Adipocyte (in vitro differentiated cells): ENCODE results near the gene KNCN.

Source experiments
- DNase-seq: peaks from one replicate; pipeline ENCODE4 v3.0.0-alpha.2; 2015; ENCODE audit warnings: low read depth
- H3K27me3 ChIP-seq: replicated peaks from 2 replicates; pipeline ENCODE4 v1.7.0; 2013; ENCODE audit warnings: mild to moderate bottlenecking, low read length, moderate library complexity; ENCODE audit not compliant: control insufficient read depth, insufficient read depth
- H3K36me3 ChIP-seq: 2 replicates; pipeline ENCODE4 v1.7.0; 2013; ENCODE audit warnings: low read length, mild to moderate bottlenecking, moderate library complexity; ENCODE audit not compliant: control insufficient read depth, insufficient read depth, severe bottlenecking
- H3K4me1 ChIP-seq: 2 replicates; pipeline ENCODE4 v1.7.0; 2013; ENCODE audit warnings: mild to moderate bottlenecking, low read length, moderate library complexity; ENCODE audit not compliant: control insufficient read depth, insufficient read depth
- H3K4me3 ChIP-seq: 2 replicates; pipeline ENCODE4 v1.7.0; 2013; ENCODE audit warnings: mild to moderate bottlenecking, low read length, moderate library complexity
- H3K9ac ChIP-seq: 2 replicates; pipeline ENCODE4 v1.7.0; 2013; ENCODE audit warnings: mild to moderate bottlenecking, low read length, moderate library complexity
- H3K9me3 ChIP-seq: 2 replicates; pipeline ENCODE4 v1.7.0; 2013; ENCODE audit warnings: mild to moderate bottlenecking, low read length, moderate library complexity; ENCODE audit not compliant: control insufficient read depth

The KNCN gene

GRCh38 chr1:46521414-46521813, 30.0 kb downstream of the KNCN start:
- Histone ChIP-seq H3K27me3 (peaks cover 32% of the 10 kb centered on the region), H3K9me3 (no peaks in the 10 kb centered on the region), H3K4me3 (no peak overlapping the region), H3K4me1 (peaks cover 36% of the 10 kb centered on the region), H3K9ac (peak overlapping the region; percentile 36), H3K36me3 (no peaks in the 10 kb centered on the region)
- no peak for DNase-seq

- Histone ChIP-seq H3K9me3 (no peaks in the 10 kb centered on the region), H3K27me3 (peaks cover 34% of the 10 kb centered on the region), H3K4me3 (no peak overlapping the region), H3K36me3 (no peaks in the 10 kb centered on the region), H3K9ac (no peak overlapping the region), H3K4me1 (peaks cover 36% of the 10 kb centered on the region)
- peak; percentile 88 for DNase-seq
Measured at GRCh38 chr1:46520063-46520911, 31.2 kb downstream of the KNCN start.

GRCh38 chr1:46519209-46519608, 32.2 kb downstream of the KNCN start:
- Histone ChIP-seq H3K4me1 (peaks cover 36% of the 10 kb centered on the region), H3K9me3 (no peaks in the 10 kb centered on the region), H3K27me3 (peaks cover 34% of the 10 kb centered on the region), H3K9ac (no peak overlapping the region), H3K4me3 (no peak overlapping the region), H3K36me3 (no peaks in the 10 kb centered on the region)
- DNase-seq, result no peak

GRCh38 chr1:46517932-46518498, 33.4 kb downstream of the KNCN start:
- DNase-seq, result no peak
- Histone ChIP-seq H3K4me3 (no peak overlapping the region), H3K4me1 (peaks cover 34% of the 10 kb centered on the region), H3K27me3 (peaks cover 39% of the 10 kb centered on the region), H3K9ac (no peak overlapping the region), H3K9me3 (no peaks in the 10 kb centered on the region), H3K36me3 (no peaks in the 10 kb centered on the region)

GRCh38 chr1:46517010-46517600, 34.3 kb downstream of the KNCN start:
- no peak for DNase-seq
- H3K9ac ChIP-seq, result no peak overlapping the region
- peaks cover 25% of the 10 kb centered on the region for H3K4me1 ChIP-seq
- H3K27me3 ChIP-seq, result peaks cover 42% of the 10 kb centered on the region
- no peaks in the 10 kb centered on the region for H3K9me3 ChIP-seq
- H3K4me3 ChIP-seq, result no peak overlapping the region
- H3K36me3 ChIP-seq, result no peaks in the 10 kb centered on the region

GRCh38 chr1:46516200-46516950, 35.1 kb downstream of the KNCN start:
- Histone ChIP-seq H3K9ac (no peak overlapping the region), H3K9me3 (no peaks in the 10 kb centered on the region), H3K27me3 (peaks cover 42% of the 10 kb centered on the region), H3K4me1 (peaks cover 18% of the 10 kb centered on the region), H3K36me3 (no peaks in the 10 kb centered on the region), H3K4me3 (no peak overlapping the region)
- no peak for DNase-seq

GRCh38 chr1:46515576-46515975, 35.9 kb downstream of the KNCN start:
- Histone ChIP-seq H3K27me3 (peaks cover 42% of the 10 kb centered on the region), H3K4me3 (no peak overlapping the region), H3K36me3 (no peaks in the 10 kb centered on the region), H3K9me3 (no peaks in the 10 kb centered on the region), H3K9ac (no peak overlapping the region), H3K4me1 (peaks cover 10% of the 10 kb centered on the region)
- DNase-seq, result no peak

GRCh38 chr1:46513536-46513935, 37.9 kb downstream of the KNCN start:
- peaks cover 37% of the 10 kb centered on the region for H3K27me3 ChIP-seq
- no peaks in the 10 kb centered on the region for H3K36me3 ChIP-seq
- DNase-seq, result no peak

GRCh38 chr1:46512792-46513190, 38.7 kb downstream of the KNCN start:
- no peak for DNase-seq
- Histone ChIP-seq H3K9me3 (no peaks in the 10 kb centered on the region), H3K36me3 (no peaks in the 10 kb centered on the region), H3K27me3 (peaks cover 30% of the 10 kb centered on the region), H3K9ac (no peak overlapping the region), H3K4me3 (no peak overlapping the region), H3K4me1 (no peaks in the 10 kb centered on the region)

More at GRCh38 chr1:46513536-46513935, 37.9 kb downstream of the KNCN start:
- no peak overlapping the region for H3K4me3 ChIP-seq
- H3K4me1 ChIP-seq, result no peaks in the 10 kb centered on the region
- no peaks in the 10 kb centered on the region for H3K9me3 ChIP-seq
- H3K9ac ChIP-seq, result no peak overlapping the region

GRCh38 chr1:46512135-46512791, 39.2 kb downstream of the KNCN start:
- Histone ChIP-seq H3K9me3 (no peaks in the 10 kb centered on the region), H3K4me1 (peaks cover 3% of the 10 kb centered on the region), H3K27me3 (peaks cover 28% of the 10 kb centered on the region), H3K9ac (no peak overlapping the region), H3K36me3 (no peaks in the 10 kb centered on the region), H3K4me3 (no peak overlapping the region)
- no peak for DNase-seq
